ENCODE data around the gene CLDN16.

- TF ChIP-seq CTCF (IDR thresholded peaks at IDR 0.05; ENCODE audit: low read length), result no peak
- TF ChIP-seq EZH2 (IDR thresholded peaks at IDR 0.05; ENCODE audit: borderline replicate concordance, low read length), result no peak
These were observed 30.5 kb upstream of the CLDN16 start for GRCh38 chr3:190357468-190357867.
